GM18951 (cell line): Measurements from ENCODE around the gene PRR7.

ENCODE experiments used
- POLR2A ChIP-seq: IDR thresholded peaks from 4 replicates; pipeline ENCODE4 v1.6.1; 2011; ENCODE audit warnings: mild to moderate bottlenecking; ENCODE audit not compliant: insufficient read length, insufficient read depth; ENCODE audit errors: extremely low read depth
- in situ Hi-C: fragments of 300-500 bp; cut with MboI; formaldehyde crosslinking; loops from one replicate; pipeline ENCODE4 v1.12.0; 2022; ENCODE audit warnings: low sequenced_read_pairs, mixed read lengths, inconsistent platforms; ENCODE audit not compliant: unreplicated experiment

The PRR7 gene

GRCh38 chr5:177490311-177490991 lies 43.8 kb downstream of the PRR7 start:
- TF ChIP-seq POLR2A, result no peak
- in situ Hi-C loops, result no loop called here

GRCh38 chr5:177490992-177491391 lies 44.4 kb downstream of the PRR7 start:
- in situ Hi-C loops, result no loop called here
- no peak for TF ChIP-seq POLR2A

GRCh38 chr5:177491429-177491945 lies 44.9 kb downstream of the PRR7 start:
- TF ChIP-seq POLR2A, result no peak
- in situ Hi-C loops, result no loop called here

- TF ChIP-seq POLR2A, result no peak
- in situ Hi-C loops, result no loop called here
Observed at GRCh38 chr5:177491983-177492746, 45.6 kb downstream of the PRR7 start.

GRCh38 chr5:177492841-177493240 lies 46.2 kb downstream of the PRR7 start:
- in situ Hi-C loops, result no loop called here
- TF ChIP-seq POLR2A, result no peak

GRCh38 chr5:177493795-177494345 lies 47.3 kb downstream of the PRR7 start:
- in situ Hi-C loops, result no loop called here
- TF ChIP-seq POLR2A, result no peak

- TF ChIP-seq POLR2A, result no peak
- in situ Hi-C loops, result no loop called here
Observed at GRCh38 chr5:177494346-177495195, 48.0 kb downstream of the PRR7 start.

- in situ Hi-C loops, result no loop called here
Observed at GRCh38 chr5:177495243-177496060, 48.8 kb downstream of the PRR7 start.

GRCh38 chr5:177496070-177496726 lies 49.6 kb downstream of the PRR7 start:
- in situ Hi-C loops, result no loop called here

More at GRCh38 chr5:177495243-177496060, 48.8 kb downstream of the PRR7 start:
- TF ChIP-seq POLR2A, result no peak

GRCh38 chr5:177496727-177497291 lies 50.2 kb downstream of the PRR7 start:
- in situ Hi-C loops, result no loop called here
- TF ChIP-seq POLR2A, result no peak

More at GRCh38 chr5:177496070-177496726, 49.6 kb downstream of the PRR7 start:
- TF ChIP-seq POLR2A, result no peak

GRCh38 chr5:177497292-177498012 lies 50.8 kb downstream of the PRR7 start, which contains the start of gene PDLIM7:
PDLIM7 (minus strand) TSS chr5:177497604; CDS start chr5:177496512, 1,092 bp downstream.
- in situ Hi-C loops, result no loop called here
- peak; percentile 94 for TF ChIP-seq POLR2A
